ENCODE data around the gene ZNF365.

The ZNF365 gene

GRCh38 chr10:62333988-62334682, 40.0 kb upstream of the ZNF365 start:
- no peak for DNase-seq (ENCODE audit: low read depth)
- TF ChIP-seq, protein P1, sequence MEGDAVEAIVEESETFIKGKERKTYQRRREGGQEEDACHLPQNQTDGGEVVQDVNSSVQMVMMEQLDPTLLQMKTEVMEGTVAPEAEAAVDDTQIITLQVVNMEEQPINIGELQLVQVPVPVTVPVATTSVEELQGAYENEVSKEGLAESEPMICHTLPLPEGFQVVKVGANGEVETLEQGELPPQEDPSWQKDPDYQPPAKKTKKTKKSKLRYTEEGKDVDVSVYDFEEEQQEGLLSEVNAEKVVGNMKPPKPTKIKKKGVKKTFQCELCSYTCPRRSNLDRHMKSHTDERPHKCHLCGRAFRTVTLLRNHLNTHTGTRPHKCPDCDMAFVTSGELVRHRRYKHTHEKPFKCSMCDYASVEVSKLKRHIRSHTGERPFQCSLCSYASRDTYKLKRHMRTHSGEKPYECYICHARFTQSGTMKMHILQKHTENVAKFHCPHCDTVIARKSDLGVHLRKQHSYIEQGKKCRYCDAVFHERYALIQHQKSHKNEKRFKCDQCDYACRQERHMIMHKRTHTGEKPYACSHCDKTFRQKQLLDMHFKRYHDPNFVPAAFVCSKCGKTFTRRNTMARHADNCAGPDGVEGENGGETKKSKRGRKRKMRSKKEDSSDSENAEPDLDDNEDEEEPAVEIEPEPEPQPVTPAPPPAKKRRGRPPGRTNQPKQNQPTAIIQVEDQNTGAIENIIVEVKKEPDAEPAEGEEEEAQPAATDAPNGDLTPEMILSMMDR (IDR thresholded peaks at IDR 0.05; ENCODE audit: insufficient read depth, low read depth, low read length, missing control alignments), result no peak
- H3K4me3 ChIP-seq (ENCODE audit: low read depth, low read length), result no peak overlapping the region

DNA sequence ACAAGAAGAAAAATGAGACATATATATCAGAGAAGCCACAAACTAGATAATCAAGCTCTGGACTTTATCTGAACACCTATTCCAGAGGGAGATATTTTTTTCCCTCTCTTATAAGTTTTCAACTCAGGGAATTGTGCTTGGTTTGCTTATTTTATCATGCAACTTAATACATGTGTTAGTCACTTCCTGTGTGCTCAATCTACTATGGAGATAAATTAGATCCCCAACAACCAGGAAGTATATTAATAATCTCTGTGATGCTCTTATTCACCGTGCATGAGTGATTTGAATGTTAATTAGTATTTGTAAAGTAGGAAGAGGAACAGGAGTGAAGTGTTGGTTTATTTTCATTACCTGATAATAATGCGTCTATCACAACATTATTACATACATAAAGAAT, 38.8 kb upstream of the ZNF365 start:
- TF ChIP-seq, protein P1 (IDR thresholded peaks at IDR 0.05; ENCODE audit: insufficient read depth, low read depth, low read length, missing control alignments), result no peak
- no peak for DNase-seq (ENCODE audit: low read depth)
- H3K4me3 ChIP-seq (ENCODE audit: low read depth, low read length), result no peak overlapping the region

- H3K4me3 ChIP-seq (ENCODE audit: low read depth, low read length), result no peak overlapping the region
- TF ChIP-seq, protein P1 (IDR thresholded peaks at IDR 0.05; ENCODE audit: insufficient read depth, low read depth, low read length, missing control alignments), result no peak
- DNase-seq (ENCODE audit: low read depth), result no peak
Measured at GRCh38 chr10:62336404-62336803, 37.8 kb upstream of the ZNF365 start.

DNA sequence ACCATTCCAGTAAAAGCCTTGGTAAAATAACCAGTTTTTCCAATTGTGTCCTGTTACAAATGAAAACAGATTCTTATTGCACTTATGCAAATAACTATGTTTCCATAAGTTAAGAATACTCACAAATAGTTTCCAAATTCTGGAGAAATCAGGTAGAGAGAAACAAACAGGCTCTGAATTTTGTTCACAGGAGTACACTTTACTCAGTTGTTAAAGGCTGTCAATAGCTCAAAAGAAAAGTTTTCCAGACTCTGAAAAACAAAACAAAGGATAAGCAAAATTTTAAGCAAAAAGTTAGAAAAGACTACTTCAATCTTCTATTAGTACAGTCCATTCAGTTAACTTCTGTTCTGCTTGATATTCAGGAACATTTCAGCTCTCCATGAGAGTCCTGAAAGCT, 32.8 kb upstream of the ZNF365 start:
- TF ChIP-seq, protein P1 (IDR thresholded peaks at IDR 0.05; ENCODE audit: insufficient read depth, low read depth, low read length, missing control alignments), result no peak
- DNase-seq (ENCODE audit: low read depth), result no peak
- no peak overlapping the region for H3K4me3 ChIP-seq (ENCODE audit: low read depth, low read length)

GRCh38 chr10:62343000-62343399, 31.2 kb upstream of the ZNF365 start:
- H3K4me3 ChIP-seq (ENCODE audit: low read depth, low read length), result no peak overlapping the region
- no peak for DNase-seq (ENCODE audit: low read depth)
- TF ChIP-seq, protein P1 (IDR thresholded peaks at IDR 0.05; ENCODE audit: insufficient read depth, low read depth, low read length, missing control alignments), result no peak

GRCh38 chr10:62348029-62348428, 26.1 kb upstream of the ZNF365 start:
- TF ChIP-seq, protein P1 (IDR thresholded peaks at IDR 0.05; ENCODE audit: insufficient read depth, low read depth, low read length, missing control alignments), result no peak
- no peak overlapping the region for H3K4me3 ChIP-seq (ENCODE audit: low read depth, low read length)
- no peak for DNase-seq (ENCODE audit: low read depth)
